Measurements from ENCODE around the gene TOE1. TPM values are rescaled to one million over a fixed set of nuclear protein-coding genes. Genes with fewer than 3 reads are reported as not detected.

TOE1 gene
- total RNA-seq, 1 donor, result 35.8 TPM

- DNase-seq (ENCODE audit: low read depth in 2 of 3, low spot score in 2 of 3), result peak in 2 of 3 donors; percentile 74 to 77
Measured at GRCh38 chr1:45326627-45327623, 13.0 kb upstream of the TOE1 start, which contains the start of gene HPDL. TSS of gene HPDL (plus strand) at chr1:45326895. CDS start at chr1:45327149, 254 bp downstream.

GRCh38 chr1:45327644-45328515, 12.1 kb upstream of the TOE1 start:
- DNase-seq (ENCODE audit: low read depth in 2 of 3, low spot score in 2 of 3), result no peak

DNA sequence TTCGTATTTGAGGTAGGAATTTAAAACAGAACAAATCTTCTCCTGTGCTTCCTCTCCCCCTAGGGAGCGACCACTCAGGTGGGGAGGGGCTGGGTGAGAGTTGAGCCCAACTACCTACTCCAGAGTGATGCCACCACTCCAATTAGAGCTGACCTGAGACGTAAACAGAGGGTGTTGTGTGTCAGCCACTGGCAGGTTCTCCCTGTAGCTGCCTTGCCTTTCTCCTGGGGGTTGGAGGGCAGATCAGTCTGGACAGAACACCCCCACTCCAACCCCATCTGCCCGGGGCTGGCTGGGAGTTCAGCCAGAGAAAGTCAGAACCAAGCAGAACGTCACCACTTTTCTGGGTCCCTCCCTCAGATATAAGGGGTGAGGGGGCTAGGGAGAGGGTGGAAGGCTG, 11.3 kb upstream of the TOE1 start:
- DNase-seq (ENCODE audit: low read depth in 2 of 3, low spot score in 2 of 3), result no peak

GRCh38 chr1:45329445-45329844, 10.5 kb upstream of the TOE1 start:
- no peak for DNase-seq (ENCODE audit: low read depth in 2 of 3, low spot score in 2 of 3)

DNA sequence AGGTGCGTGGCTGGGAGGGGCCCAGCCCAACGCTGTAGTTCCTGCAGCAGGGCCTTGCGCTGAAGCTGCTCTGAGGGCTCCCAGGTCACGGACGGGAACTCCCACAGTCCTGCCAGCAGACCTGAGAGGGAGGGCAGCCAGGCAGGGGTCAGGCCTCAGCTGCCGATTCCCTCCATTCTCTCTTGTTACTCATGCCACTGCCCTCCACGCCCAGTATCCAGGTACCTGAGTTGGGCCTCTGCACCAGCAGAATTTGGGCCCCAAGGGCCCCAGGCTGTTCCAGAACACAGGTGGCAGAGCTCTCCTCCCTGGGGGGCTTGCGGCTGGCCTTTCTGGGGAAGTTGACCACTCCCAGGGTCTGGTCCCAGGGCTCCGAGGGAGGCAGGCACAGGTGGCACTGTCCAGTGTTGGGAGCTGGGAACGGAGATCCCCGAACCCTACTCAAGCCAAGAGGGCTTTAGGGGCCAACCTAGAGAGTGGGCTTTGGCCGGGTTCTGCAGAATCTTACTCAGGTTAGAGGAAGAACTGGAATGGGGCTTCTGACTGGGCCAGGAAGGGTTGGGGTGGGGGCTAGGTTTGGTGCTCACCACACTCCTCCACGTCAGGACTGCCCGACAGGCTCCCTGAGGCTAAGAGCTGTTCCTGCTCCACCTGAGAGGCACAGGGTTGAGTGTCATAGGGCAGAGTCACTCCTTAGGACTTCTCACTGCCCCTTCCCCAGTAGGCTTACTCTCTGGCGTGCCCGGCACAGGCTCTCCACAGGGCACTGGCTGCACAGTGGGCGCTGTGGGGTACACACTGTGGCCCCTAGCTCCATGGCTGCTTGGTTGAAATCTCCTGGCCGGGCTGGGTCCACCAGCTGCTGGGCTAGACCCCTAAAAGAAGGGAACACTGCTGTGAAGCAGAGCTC, 8.3 kb upstream of the TOE1 start:
- no peak for DNase-seq (ENCODE audit: low read depth in 2 of 3, low spot score in 2 of 3)

DNA sequence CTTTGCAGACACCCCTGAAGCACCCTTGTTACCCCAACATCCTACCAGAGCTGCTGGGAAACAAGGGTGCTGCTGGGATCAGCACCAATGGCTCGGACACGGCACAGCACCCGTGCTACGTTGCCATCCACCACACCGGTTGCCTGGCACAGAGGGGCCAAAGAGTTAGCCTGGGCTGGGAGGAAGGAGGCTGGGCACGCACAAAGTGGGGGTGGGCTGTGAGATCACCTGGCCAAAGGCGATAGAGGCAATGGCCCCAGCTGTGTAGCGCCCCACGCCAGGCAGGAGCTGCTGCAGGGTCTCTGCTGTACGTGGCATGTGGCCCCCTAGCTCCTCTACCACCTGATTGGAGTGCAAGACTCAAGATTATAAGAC, 7.6 kb upstream of the TOE1 start:
- DNase-seq (ENCODE audit: low read depth in 2 of 3, low spot score in 2 of 3), result no peak

DNA sequence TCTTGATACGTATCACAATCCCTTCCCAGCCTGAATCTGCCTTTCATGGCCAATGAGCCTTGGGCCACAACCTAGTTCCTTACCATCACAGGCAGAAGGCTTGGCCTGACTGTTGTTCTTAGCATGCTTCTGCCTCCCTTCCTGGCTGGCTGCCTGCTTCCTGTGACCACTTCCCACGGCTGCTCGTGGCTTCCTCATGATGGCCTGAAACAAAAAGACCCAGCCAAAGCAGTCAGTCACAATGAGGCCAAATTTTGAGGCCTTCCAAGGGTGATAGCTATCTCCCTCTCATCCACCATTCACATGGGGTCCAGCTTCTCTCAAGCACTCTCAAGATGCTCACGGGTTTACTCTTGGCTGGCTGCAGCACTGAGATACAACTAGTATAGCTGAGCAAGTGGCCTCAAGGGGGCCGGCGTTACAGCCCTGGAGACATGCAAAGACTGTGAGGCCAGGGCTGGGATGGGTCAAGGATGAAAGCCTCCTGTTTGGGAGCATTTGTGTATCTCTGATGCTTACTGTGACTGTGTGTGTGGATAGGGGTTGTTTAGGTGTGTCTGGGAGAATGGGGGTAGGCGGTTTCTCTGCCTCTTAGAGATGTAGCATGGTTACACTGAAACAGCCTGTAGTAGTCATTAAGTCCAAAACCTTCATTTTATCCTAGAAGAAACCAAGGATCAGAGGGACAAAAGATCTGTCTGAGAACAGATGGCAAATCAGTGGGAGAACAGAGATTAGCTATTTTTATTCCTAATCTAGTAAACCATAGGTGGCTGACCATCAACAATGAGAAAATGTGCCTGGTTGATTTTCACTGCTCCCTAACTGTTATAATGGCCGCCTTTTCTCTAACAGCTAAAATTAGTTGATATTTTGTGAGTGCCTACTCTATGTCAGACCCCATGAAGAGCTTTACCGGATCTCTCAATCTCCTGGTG, 5.4 kb upstream of the TOE1 start:
- DNase-seq (ENCODE audit: low read depth in 2 of 3, low spot score in 2 of 3), result peak in 1 of 3 donors; percentile 55

DNA sequence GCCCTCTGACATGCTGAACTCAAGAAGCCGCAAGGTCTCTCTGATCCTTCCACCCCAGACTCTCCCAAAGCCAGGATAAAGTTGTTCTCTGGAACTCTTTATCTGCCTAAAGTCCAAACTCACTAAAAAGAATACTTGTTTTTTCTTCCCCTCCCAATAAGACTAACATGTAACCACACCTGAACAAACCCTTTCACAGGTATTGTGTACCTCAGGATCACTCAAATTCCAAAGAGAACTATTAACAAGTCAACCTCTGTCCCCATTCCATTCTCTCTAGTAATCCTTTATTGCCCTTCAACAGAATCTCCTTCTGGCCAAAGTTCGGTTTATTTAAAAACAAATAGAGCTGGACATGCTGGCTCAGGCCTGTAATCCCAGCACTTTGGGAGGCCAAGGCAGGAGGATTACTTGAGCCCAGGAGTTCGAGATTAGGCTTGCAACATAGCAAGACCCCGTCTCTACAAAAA, 4.1 kb upstream of the TOE1 start:
- DNase-seq (ENCODE audit: low read depth in 2 of 3, low spot score in 2 of 3), result no peak

DNA sequence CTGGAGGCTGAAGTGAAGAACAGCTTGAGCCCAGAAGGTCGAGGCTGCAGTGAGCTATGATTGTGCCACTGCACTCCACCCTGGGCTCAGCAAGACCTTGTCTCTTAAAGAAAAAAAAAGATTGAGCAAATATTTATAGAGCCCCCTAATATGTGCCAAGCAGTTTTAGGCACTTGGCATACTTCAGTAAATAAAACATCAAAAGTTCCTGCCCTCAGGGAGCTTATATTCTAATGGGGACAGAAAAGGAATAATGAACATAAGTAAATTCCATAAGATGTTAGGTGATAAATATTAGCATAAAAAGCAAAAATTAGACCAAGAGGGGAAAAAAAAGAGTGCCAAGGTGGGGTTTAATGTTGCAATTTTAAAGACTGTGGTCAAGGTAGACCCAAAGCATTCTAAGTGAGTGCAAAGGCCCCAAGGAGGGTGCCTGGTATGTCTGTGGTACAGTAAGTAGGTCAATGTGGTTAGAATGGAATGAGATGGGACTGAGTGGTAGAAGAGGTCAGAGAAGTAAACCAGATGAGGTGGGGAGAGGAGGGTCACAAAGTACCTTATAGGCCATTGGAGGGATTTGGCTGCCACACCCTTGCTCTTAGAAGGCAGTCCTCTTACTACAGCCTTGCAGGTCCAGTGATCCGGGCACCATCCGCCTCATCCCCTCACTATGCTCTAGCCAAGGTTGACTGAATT, 2.2 kb upstream of the TOE1 start:
- no peak for DNase-seq (ENCODE audit: low read depth in 2 of 3, low spot score in 2 of 3)

GRCh38 chr1:45340816-45341466, 971 bp downstream of the TOE1 start:
- peak in 1 of 3 donors; percentile 9 for DNase-seq (ENCODE audit: low read depth in 2 of 3, low spot score in 2 of 3)

DNA sequence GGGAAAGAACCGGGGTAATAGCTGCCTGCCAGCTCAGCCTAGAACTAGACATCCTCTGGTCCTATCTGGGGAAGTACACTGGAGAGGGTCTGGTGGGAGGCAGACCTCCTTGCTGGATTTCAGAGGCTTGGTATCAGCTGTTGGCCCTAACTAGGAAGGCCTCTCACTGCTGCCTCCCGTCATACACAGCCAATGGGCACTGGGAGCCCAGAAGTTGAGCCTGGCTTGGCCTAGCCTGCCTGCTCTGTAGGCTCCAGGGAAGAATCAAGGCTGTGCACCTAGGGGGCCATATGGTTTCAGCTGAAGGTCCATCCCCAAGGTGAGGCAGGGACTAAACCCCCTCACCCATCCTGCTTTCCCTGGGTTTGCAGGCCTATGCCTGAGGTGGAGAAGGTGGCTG, 4.5 kb downstream of the TOE1 start:
- DNase-seq (ENCODE audit: low read depth in 2 of 3, low spot score in 2 of 3), result no peak

DNA sequence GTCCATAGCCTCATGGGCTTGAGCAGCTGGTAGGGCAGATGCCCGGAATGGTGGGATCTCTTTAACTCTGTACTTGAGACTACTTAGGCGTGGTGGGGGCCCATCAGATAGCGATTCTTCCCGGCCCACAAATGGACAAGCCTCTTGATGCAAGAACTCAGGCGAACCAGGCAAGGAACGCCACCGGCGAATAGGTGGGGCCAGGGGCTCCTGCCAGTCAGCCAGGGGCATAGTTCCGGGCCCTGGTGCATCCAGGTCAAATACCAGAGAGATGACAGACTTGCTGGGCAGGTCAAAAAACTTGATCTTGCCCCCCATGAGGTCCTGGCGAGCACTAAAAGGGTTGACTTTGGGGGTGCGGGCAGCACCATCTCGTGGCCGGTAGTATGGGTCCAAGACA, 5.0 kb downstream of the TOE1 start:
- no peak for DNase-seq (ENCODE audit: low read depth in 2 of 3, low spot score in 2 of 3)

GRCh38 chr1:45346473-45346872, 6.5 kb downstream of the TOE1 start:
- no peak for DNase-seq (ENCODE audit: low read depth in 2 of 3, low spot score in 2 of 3)

DNA sequence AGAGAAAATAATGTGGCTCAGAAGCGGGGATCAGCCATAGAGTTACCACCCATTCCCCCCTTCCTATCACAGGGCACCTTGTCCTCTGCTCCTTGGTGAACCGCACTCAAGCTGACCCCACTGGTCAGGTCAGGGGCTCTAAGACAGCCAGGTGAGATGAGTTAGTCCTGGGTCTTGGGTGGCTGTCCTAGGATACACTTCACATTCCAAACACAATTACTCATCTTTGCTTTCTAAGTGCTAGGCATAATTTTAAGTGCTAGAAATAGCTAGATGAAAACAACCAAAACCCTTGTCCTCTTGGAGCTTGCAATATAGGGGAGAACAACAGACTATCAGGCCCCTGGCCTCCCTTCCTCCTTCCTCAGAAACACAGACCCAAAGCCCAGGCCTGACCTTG, 8.1 kb downstream of the TOE1 start:
- no peak for DNase-seq (ENCODE audit: low read depth in 2 of 3, low spot score in 2 of 3)

DNA sequence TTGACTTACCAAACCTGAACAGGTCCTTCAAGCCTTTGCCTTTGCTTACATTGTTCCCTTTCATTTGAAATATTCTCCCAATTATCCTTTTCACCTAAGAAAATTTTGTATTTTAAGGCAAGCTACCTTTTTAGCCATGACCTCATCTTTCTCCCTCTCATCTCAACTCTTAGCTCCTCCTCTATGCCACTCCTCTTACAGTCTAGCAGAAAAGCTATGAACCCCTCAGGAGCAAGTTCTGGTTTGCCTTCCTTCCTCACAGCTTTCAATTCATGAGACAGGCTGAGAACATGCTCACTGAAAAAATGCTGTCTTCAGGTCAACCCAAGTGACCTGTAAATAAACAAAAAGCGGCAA, 8.6 kb downstream of the TOE1 start:
- no peak for DNase-seq (ENCODE audit: low read depth in 2 of 3, low spot score in 2 of 3)

GRCh38 chr1:45348966-45349677, 9.2 kb downstream of the TOE1 start:
- DNase-seq (ENCODE audit: low read depth in 2 of 3, low spot score in 2 of 3), result no peak

DNA sequence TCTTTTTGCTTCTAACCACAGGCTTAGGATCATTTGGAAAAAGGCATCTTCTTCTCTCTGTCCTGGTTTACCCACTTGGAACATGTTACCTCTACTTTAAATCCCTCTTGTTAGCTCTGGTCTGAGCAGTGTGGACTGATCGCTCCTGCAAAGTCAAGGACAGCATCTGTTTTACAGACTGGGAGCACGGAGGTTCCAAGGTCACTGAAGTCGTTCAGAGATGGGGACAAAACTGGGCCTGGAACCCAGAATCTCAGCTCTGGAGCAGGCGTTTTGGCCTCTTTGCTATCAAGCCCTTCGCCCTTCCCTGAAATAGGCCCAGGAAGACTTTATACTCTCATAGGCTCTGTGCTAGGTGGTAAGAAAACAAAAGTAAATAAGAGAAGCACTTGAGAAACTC, 11.5 kb downstream of the TOE1 start:
- DNase-seq (ENCODE audit: low read depth in 2 of 3, low spot score in 2 of 3), result no peak

- no peak for DNase-seq (ENCODE audit: low read depth in 2 of 3, low spot score in 2 of 3)
Measured at GRCh38 chr1:45353685-45354084, 13.7 kb downstream of the TOE1 start.

All from hematopoietic multipotent progenitor cell (in vitro differentiated cells).